ENCODE measurements around the gene RPL18A. TPM values are rescaled to one million over a fixed set of nuclear protein-coding genes. Genes with fewer than 3 reads are reported as not detected.

RPL18A gene
- total and polyA plus RNA-seq, 2 of the 13 experiments (the other 11 are each of a cell fraction or from before 2014, with no cell fraction given): 1,471 to 2,004 TPM

DNA sequence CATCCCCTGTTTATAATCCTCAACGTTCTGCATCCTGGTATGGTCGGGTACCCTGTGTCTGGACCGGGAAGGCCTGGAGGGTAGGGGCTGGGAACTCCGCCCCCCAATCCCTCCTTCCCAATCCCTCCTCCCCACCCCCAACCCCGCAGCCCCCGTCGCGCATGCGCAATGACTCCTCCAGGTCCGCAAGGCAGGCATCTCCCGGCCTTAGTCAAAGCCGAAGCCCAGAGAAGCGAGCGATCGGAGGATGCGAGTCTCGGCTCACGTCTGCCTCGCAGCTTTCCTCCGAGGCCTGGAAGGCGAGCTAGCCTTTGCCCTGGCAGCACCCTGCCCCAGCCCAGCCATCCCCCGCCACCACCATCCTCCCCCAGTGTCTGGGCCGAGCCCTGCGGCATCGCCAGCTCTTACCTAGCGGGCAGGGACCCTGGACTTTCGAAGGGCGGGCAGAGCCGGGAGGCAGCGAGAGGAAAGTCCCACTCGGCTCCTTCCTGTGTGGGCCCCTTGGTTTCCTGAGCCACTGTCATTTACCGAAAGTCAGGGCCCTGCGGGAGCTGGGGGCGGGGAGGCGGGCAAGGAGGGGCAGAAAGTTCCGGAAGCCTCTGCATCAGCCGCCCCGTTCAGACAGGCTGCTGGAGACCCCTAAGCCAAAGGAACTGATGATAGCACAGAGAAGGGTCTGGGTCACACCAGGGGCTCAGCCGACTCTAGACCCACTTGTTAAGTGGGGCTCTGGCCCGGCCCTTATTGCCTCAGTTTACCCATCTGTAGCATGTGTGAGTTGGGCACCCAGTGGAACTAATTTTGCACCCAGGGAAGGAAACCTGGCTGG, 12.0 kb upstream of the RPL18A start, which contains the start of gene JAK3 (continued):
- TF ChIP-seq, protein P1, sequence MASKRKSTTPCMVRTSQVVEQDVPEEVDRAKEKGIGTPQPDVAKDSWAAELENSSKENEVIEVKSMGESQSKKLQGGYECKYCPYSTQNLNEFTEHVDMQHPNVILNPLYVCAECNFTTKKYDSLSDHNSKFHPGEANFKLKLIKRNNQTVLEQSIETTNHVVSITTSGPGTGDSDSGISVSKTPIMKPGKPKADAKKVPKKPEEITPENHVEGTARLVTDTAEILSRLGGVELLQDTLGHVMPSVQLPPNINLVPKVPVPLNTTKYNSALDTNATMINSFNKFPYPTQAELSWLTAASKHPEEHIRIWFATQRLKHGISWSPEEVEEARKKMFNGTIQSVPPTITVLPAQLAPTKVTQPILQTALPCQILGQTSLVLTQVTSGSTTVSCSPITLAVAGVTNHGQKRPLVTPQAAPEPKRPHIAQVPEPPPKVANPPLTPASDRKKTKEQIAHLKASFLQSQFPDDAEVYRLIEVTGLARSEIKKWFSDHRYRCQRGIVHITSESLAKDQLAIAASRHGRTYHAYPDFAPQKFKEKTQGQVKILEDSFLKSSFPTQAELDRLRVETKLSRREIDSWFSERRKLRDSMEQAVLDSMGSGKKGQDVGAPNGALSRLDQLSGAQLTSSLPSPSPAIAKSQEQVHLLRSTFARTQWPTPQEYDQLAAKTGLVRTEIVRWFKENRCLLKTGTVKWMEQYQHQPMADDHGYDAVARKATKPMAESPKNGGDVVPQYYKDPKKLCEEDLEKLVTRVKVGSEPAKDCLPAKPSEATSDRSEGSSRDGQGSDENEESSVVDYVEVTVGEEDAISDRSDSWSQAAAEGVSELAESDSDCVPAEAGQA (IDR thresholded peaks at IDR 0.05; ENCODE audit: low read depth): 0 out of 2 replicates have a peak, but pooled peaks have one; percentile 58
- TF ChIP-seq, protein P1 (CRISPR knock-in tag; IDR thresholded peaks at IDR 0.05; ENCODE audit: borderline replicate concordance): no peak
- TF ChIP-seq CHD4 (IDR thresholded peaks at IDR 0.05; ENCODE audit: borderline replicate concordance, low read length) (no peak), SNRNP70 (IDR thresholded peaks at IDR 0.05; ENCODE audit: low read depth, low read length) (no peak), SATB2 (CRISPR knock-in tag; IDR thresholded peaks at IDR 0.05) (no peak), CREM (IDR thresholded peaks at IDR 0.05) (peak; percentile 67), CREM (CRISPR knock-in tag; IDR thresholded peaks at IDR 0.05) (no peak), POLR2AphosphoS5 (IDR thresholded peaks at IDR 0.05; ENCODE audit: low read depth, low read length) (peak; percentile 58), DPF2 (CRISPR knock-in tag; IDR thresholded peaks at IDR 0.05; ENCODE audit: borderline replicate concordance, low read depth) (no peak), ZNF12 (CRISPR knock-in tag; IDR thresholded peaks at IDR 0.05) (no peak), ZNF121 (CRISPR knock-in tag; IDR thresholded peaks at IDR 0.05) (no peak), TAF15 (IDR thresholded peaks at IDR 0.05; ENCODE audit: low read depth, low read length, poor library complexity, severe bottlenecking) (no peak), AGO1 (IDR thresholded peaks at IDR 0.05; ENCODE audit: low read depth, low read length, poor library complexity, severe bottlenecking) (no peak)
- TF ChIP-seq, protein P2, sequence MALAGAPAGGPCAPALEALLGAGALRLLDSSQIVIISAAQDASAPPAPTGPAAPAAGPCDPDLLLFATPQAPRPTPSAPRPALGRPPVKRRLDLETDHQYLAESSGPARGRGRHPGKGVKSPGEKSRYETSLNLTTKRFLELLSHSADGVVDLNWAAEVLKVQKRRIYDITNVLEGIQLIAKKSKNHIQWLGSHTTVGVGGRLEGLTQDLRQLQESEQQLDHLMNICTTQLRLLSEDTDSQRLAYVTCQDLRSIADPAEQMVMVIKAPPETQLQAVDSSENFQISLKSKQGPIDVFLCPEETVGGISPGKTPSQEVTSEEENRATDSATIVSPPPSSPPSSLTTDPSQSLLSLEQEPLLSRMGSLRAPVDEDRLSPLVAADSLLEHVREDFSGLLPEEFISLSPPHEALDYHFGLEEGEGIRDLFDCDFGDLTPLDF (CRISPR knock-in tag; IDR thresholded peaks at IDR 0.05): no peak
- TF ChIP-seq, protein P3, sequence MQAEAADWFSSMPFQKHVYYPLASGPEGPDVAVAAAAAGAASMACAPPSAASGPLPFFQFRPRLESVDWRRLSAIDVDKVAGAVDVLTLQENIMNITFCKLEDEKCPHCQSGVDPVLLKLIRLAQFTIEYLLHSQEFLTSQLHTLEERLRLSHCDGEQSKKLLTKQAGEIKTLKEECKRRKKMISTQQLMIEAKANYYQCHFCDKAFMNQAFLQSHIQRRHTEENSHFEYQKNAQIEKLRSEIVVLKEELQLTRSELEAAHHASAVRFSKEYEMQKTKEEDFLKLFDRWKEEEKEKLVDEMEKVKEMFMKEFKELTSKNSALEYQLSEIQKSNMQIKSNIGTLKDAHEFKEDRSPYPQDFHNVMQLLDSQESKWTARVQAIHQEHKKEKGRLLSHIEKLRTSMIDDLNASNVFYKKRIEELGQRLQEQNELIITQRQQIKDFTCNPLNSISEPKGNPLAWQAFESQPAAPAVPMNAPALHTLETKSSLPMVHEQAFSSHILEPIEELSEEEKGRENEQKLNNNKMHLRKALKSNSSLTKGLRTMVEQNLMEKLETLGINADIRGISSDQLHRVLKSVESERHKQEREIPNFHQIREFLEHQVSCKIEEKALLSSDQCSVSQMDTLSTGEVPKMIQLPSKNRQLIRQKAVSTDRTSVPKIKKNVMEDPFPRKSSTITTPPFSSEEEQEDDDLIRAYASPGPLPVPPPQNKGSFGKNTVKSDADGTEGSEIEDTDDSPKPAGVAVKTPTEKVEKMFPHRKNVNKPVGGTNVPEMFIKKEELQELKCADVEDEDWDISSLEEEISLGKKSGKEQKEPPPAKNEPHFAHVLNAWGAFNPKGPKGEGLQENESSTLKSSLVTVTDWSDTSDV (CRISPR knock-in tag; IDR thresholded peaks at IDR 0.05): no peak
- TF ChIP-seq, protein P4, sequence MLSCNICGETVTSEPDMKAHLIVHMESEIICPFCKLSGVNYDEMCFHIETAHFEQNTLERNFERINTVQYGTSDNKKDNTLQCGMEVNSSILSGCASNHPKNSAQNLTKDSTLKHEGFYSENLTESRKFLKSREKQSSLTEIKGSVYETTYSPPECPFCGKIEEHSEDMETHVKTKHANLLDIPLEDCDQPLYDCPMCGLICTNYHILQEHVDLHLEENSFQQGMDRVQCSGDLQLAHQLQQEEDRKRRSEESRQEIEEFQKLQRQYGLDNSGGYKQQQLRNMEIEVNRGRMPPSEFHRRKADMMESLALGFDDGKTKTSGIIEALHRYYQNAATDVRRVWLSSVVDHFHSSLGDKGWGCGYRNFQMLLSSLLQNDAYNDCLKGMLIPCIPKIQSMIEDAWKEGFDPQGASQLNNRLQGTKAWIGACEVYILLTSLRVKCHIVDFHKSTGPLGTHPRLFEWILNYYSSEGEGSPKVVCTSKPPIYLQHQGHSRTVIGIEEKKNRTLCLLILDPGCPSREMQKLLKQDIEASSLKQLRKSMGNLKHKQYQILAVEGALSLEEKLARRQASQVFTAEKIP (CRISPR knock-in tag; IDR thresholded peaks at IDR 0.05; ENCODE audit: borderline replicate concordance): no peak
- TF ChIP-seq, protein P5, sequence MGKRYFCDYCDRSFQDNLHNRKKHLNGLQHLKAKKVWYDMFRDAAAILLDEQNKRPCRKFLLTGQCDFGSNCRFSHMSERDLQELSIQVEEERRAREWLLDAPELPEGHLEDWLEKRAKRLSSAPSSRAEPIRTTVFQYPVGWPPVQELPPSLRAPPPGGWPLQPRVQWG (CRISPR knock-in tag; IDR thresholded peaks at IDR 0.05; ENCODE audit: borderline replicate concordance, low read depth): no peak

Data from HepG2 (cell line).